ENCODE data around the gene CRACR2A. TPM values are rescaled to one million over a fixed set of nuclear protein-coding genes. Genes with fewer than 3 reads are reported as not detected.

Gene CRACR2A
- total RNA-seq, 1 experiment from 2014 or later: 0.27 TPM

DNA sequence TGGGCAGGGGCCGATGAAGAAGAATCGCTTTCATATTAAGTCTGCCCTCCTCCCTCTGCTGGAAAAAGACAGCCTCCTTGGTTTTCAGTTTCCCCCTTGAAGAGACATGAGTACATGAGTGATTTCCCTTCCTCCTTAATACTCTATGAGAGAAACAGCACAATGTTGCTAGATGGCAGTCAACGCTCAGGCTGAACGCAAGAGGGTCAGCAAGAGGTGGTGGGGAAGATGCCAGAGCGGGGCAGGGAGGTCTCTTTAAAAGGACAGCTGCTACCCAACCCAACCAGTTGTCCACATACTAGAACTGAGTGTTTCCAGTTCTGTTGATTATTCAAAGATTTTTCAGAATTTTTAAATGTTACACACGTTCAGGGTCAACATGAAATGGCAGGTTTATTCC lies 22.8 kb downstream of the CRACR2A start:
- DNase-seq (ENCODE audit: low read depth): no peak
- in situ Hi-C loops (cut with HindIII; ENCODE audit: low pct_unique_long_range_greater_than_20kb, low sequenced_read_pairs): no loop called here

DNA sequence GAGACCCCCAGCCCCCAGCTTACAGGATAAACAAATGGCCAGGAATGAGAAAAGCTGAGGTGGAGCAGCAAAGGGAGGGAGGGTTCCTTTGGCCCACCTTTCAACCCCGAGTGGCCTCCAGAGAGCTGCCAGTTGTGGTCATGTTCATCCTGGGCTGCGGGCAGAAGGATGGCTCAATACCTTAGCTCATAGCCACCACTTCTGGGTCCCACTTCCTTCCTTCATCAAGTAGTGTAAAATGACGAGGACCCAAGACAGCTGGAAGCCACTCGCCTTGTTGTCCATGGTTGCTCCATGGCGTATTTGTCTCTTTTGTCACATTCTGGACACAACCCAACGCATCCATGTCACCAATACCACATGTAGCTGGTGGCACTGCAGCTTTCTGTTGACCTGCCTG lies 24.2 kb downstream of the CRACR2A start:
- in situ Hi-C loops (cut with HindIII; ENCODE audit: low pct_unique_long_range_greater_than_20kb, low sequenced_read_pairs): no loop called here

GRCh38 chr12:3727877-3728632 lies 24.9 kb downstream of the CRACR2A start:
- DNase-seq (ENCODE audit: low read depth): no peak
- in situ Hi-C loops (cut with HindIII; ENCODE audit: low pct_unique_long_range_greater_than_20kb, low sequenced_read_pairs): no loop called here

More for the DNA sequence above, 24.2 kb downstream of the CRACR2A start:
- no peak for DNase-seq (ENCODE audit: low read depth)

GRCh38 chr12:3727354-3727753 lies 25.6 kb downstream of the CRACR2A start:
- in situ Hi-C loops (cut with HindIII; ENCODE audit: low pct_unique_long_range_greater_than_20kb, low sequenced_read_pairs): no loop called here
- no peak for DNase-seq (ENCODE audit: low read depth)

- in situ Hi-C loops (cut with HindIII; ENCODE audit: low pct_unique_long_range_greater_than_20kb, low sequenced_read_pairs): no loop called here
- DNase-seq (ENCODE audit: low read depth): no peak
Measured at GRCh38 chr12:3726456-3726855, 26.5 kb downstream of the CRACR2A start.

DNA sequence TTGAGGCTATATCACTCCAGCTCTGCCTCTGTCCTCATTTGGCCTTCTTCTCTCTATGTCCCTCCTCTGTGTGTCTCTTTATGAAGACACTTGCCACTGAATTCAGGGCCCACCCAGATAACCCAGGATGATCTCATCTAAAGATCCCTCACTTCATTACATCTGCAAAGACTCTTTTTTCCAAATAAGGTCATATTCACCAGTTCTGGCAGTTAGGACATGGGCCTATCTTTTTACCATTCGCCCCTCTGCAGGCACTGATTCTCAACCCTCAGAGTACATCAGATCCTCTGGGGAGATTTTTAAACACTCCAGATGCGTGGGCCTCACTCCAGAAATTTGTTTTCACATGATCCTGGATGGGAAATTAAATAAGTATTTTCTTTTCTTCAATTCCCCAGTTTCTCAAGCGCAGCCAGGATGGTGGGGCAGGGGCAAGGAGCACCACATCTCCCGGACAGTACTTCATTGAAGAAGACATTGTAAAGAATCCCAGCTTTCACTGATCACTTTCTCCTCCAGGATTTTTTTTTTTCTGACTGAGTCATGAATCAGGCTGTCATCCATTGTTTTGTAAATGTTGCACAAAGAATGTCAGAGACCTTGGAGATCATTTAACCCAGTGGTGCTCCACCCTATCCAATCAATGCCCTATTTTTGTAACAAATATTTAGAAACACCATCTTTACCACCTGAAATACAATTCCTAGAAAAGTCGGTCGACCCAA lies 27.4 kb downstream of the CRACR2A start:
- in situ Hi-C loops (cut with HindIII; ENCODE audit: low pct_unique_long_range_greater_than_20kb, low sequenced_read_pairs): no loop called here
- DNase-seq (ENCODE audit: low read depth): no peak

DNA sequence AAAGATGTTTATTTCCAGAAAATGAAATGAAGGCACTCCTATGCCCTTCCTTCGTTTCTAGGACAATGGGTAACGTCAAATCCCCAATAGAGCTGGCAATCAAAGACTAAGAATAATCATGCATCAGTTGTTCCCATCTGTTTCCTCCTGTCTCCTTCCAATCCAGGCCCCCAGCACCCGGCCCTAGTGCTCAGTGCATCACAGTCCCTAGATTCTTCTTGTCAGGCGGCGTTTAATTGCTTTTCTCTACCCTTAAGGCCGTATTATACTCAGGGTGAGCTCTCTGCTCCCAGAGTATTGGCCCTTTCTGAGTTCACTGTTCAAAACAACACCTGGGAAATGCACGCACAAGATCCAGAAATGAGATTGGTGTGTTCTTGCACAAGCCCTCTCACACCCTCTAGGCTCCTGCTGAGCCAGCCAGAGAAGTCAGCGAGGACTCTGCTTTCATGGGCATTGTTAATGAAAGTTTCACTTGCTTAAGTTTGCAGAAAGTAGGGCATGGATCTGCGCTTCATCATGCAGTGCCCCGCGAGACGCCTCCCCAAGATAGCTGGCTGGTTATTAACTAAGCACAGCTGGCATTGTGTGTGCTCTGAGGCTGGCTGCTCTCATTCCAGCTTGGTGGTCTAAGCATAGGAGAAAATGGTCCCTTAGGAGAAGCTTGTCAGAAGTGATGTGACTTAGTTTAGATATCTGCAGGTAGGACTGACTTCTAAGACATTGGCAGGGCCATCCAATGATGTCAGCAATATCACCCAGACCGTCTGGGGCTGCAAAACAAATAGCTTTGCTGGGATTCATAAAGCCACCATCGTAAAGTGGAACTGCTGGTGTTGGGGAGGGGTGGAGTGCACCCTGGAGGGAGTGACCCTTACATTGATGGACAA lies 28.7 kb downstream of the CRACR2A start:
- DNase-seq (ENCODE audit: low read depth): no peak
- in situ Hi-C loops (cut with HindIII; ENCODE audit: low pct_unique_long_range_greater_than_20kb, low sequenced_read_pairs): no loop called here

GRCh38 chr12:3722368-3722767 lies 30.5 kb downstream of the CRACR2A start:
- DNase-seq (ENCODE audit: low read depth): no peak
- in situ Hi-C loops (cut with HindIII; ENCODE audit: low pct_unique_long_range_greater_than_20kb, low sequenced_read_pairs): no loop called here

GRCh38 chr12:3720772-3721171 lies 32.1 kb downstream of the CRACR2A start:
- in situ Hi-C loops (cut with HindIII; ENCODE audit: low pct_unique_long_range_greater_than_20kb, low sequenced_read_pairs): no loop called here
- DNase-seq (ENCODE audit: low read depth): no peak

DNA sequence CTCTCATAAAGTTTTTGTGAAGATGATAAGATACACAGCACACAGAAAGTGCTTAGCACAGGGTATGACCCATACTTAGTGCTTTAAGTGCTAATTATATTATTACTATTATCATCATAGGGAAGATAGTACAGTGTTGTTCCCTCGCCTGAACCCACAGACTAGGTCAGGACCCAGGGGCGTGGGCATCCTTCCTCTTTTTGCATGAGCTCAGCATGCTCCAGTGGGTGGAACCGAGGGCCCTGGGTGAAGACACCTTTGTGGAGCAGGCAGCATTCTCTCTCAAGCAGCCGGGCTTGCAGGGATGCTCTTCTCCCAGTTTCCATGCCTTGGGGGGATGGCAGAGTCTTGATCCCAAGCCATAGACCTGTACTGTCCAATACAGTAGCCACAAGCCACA lies 34.8 kb downstream of the CRACR2A start:
- DNase-seq (ENCODE audit: low read depth): no peak
- in situ Hi-C loops (cut with HindIII; ENCODE audit: low pct_unique_long_range_greater_than_20kb, low sequenced_read_pairs): no loop called here

DNA sequence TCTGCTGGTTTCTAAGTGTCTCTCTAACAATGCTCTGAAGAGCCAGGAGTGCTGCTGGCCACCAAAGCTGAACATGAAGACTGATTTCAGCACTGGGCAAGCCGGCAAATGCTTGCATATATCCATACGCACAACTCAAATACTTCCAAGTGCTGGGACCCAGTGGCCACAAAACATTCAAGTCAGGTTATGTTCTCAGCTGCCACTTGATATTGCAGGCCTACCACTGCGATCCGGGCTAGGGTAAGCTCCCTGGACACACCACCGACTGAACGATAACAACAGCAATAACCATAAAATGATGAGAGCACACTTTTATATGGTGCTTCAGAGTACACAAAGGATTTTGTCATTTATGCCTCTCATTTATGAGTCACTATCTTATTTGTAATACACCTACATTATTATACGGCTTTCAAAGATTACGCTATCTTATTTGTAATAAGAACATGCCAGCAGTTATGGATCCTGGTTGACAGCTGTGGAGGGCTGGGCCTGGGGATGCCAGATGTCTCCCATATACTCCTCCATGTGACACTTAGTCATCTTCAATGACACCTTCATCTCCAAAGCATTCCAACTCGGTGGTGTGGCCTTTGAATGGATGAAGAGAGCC lies 35.5 kb downstream of the CRACR2A start:
- no peak for DNase-seq (ENCODE audit: low read depth)
- in situ Hi-C loops (cut with HindIII; ENCODE audit: low pct_unique_long_range_greater_than_20kb, low sequenced_read_pairs): no loop called here

DNA sequence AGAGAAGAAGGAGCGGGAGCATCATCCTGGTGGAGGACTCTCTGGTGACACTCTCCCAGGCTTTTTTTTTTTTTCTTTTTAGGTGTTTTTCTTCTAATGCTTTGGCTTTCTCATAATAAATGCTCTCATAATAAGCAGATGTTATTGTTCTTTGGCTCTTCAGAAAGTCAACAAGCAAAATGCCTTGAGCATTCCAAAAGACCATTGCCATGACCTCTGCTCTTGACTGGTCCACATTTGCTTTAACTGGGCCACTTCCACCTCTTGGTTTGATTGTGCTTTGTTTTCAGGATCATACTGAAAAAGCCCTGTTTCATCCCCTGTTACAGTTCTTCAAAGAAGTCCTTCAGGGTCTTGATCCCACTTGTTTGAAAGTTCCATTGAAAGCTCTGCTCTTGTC lies 36.9 kb downstream of the CRACR2A start:
- in situ Hi-C loops (cut with HindIII; ENCODE audit: low pct_unique_long_range_greater_than_20kb, low sequenced_read_pairs): no loop called here
- no peak for DNase-seq (ENCODE audit: low read depth)

GRCh38 chr12:3713947-3714346 lies 39.0 kb downstream of the CRACR2A start:
- in situ Hi-C loops (cut with HindIII; ENCODE audit: low pct_unique_long_range_greater_than_20kb, low sequenced_read_pairs): no loop called here
- DNase-seq (ENCODE audit: low read depth): no peak

GRCh38 chr12:3713483-3713882 lies 39.4 kb downstream of the CRACR2A start:
- in situ Hi-C loops (cut with HindIII; ENCODE audit: low pct_unique_long_range_greater_than_20kb, low sequenced_read_pairs): no loop called here

DNA sequence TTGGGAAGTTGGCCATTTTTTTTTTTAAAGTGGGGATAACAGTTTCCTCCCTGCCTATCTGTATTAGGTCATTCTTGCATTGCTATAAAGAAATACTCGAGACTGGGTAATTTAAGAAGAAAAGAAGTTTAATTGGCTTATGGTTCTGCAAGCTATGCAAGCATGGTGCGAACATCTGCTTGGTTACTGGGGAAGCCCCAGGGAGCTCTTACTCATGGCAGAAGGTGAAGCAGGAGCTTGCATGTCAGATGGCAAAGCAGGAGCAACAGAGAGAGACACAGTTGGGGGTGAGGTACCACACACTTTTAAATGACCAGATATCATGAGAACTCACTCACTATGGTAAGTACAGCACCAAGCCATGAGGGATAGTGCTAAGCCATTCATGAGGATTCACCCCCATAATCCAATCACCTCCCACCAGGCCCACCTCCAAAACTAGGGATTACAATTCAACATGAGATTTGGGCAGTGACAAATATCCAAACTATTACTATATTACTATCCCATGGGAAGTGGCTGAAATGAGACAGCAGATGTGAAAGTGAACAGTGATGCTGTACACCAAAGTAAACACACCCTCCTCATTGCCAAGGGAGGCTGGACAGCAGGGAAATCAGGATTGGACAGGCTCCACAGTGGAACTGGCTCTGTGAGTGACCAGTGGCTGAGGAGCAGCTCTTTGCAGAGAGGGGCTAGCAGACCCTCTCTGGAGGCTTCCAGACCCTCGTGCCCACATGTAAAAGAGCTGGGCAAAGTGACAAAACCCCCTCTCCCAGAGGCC lies 40.5 kb downstream of the CRACR2A start:
- in situ Hi-C loops (cut with HindIII; ENCODE audit: low pct_unique_long_range_greater_than_20kb, low sequenced_read_pairs): no loop called here
- DNase-seq (ENCODE audit: low read depth): no peak

More at GRCh38 chr12:3713483-3713882, 39.4 kb downstream of the CRACR2A start:
- DNase-seq (ENCODE audit: low read depth): no peak

DNA sequence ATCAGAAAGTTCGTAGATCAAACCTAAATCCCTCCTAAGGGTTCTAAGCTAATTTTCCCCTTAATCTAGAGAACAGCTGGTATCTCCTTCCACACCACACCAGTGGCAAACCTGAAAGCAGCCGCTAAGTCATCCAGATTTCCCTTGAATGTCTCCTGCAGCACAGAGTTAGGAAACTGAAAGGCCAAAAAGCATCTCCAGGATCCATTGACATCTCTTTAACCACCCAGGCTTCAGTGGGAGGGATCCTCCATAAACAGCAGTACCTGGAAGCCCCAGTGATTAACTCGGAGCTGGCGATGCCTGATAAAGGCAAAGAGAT lies 47.6 kb downstream of the CRACR2A start:
- in situ Hi-C loops (cut with HindIII; ENCODE audit: low pct_unique_long_range_greater_than_20kb, low sequenced_read_pairs): no loop called here
- DNase-seq (ENCODE audit: low read depth): no peak

DNA sequence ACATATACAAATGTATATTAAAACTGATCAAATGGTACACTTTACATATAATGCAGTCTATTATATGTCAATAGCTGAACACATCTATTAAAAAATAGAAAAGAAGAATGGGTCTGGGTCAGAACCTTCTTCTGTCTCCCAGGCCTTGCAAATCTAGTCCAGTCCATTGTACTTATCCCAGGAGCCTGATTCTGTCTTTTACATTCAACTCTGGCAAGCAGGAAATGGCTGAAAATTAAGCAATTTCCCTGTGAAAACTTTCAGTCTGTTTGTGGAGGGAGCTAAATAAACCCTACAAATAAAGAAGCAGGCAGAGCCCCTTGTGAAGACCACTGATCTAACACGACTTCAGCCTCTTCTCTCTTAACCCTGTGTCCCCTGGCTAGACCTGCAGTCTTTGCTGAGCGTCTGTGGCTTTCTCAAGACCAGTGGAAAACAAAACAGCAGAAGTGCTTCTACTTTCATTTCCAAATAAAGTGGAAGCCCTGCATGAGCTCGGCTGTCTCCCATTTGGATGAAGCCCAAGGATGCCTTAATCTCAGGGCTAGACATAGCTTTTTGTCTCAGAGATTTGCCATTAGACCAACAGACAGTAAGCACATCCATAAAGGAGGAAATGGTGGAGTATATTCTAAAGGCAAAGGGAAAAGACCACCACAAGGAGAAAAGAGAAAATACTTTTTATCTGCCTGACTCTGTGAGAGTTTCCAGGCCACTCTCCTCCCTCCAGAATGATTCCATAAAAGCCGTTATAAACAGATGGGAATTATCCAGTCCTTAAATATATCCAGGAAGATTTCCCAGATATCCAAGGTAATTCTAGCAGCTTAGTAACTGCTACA lies 48.2 kb downstream of the CRACR2A start:
- in situ Hi-C loops (cut with HindIII; ENCODE audit: low pct_unique_long_range_greater_than_20kb, low sequenced_read_pairs): no loop called here
- DNase-seq (ENCODE audit: low read depth): no peak
